ENCODE data around the gene PRKCB.

PRKCB gene

DNA sequence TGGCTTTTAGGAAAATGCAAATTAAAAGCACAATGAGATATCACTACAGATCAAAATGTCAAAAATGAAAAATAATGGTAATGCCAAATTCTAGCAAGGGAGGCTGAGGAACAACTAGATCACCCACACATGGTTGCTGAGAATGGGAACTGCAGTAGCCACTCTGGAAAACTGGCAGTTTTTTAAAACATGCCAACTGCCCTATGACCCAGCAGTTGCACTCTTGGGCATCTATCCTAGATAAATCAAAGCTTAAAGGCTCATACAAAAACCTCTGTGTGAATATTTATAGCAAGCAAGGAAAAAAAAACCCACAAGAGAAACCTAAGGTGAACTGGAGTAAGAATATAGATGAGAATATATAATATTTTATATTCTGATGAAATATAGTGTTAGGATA, 104.3 kb downstream of the PRKCB start:
- no peak for DNase-seq
- TF ChIP-seq GATA1 (IDR thresholded peaks at IDR 0.05; ENCODE audit: low read depth, low read length), result no peak
- TF ChIP-seq POLR2A (IDR thresholded peaks at IDR 0.05; ENCODE audit: low read length), result no peak

DNA sequence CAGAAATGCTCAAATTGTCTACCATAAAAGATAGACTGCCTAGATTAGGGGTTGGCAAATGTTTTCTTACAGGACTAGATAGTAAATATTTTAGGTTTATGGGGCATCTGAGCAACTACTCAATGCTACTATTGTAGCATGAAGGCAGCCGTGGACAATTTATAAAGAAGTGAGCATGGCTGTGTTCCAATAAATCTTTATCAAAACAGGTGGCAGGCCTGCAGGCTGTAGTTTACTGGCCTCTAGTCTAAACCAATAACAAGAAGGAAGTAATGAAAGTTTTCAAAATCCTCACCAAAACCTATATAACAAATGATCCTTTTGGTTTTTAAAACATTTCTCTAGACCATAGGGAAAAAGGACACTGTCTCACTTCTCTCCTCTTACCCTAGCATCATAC, 105.2 kb downstream of the PRKCB start:
- no peak for TF ChIP-seq POLR2A (IDR thresholded peaks at IDR 0.05; ENCODE audit: low read length)
- TF ChIP-seq GATA1 (IDR thresholded peaks at IDR 0.05; ENCODE audit: low read depth, low read length), result no peak

DNA sequence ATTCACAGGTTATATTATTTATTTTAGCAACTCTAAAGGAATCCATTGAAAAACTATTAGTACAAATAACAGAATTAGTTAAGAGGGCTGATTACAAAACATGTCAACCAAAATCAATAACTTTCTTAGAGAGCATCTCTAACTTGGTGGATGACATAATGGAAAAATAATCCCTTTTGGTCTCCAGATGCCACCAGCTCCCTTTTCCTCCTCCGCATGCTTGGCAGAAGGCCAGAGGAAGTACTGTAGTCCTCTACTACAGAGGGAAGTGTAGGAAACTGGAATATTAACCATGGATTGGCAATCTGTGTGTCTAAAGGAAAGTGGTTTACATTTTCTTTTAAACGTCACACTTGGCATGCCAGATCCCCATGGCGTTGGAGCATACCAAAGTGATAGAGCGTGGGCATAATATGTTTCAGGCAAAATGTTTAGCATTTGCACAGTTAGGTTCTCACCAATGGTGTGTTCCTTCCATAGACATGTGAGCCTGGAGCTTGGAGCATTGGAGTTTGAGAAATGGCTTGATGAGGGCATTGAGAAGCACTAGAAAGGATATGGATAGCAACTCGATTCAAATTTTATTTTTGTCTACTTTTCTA, 106.3 kb downstream of the PRKCB start:
- TF ChIP-seq POLR2A (IDR thresholded peaks at IDR 0.05; ENCODE audit: low read length), result no peak
- no peak for TF ChIP-seq GATA1 (IDR thresholded peaks at IDR 0.05; ENCODE audit: low read depth, low read length)
- no peak for DNase-seq

More for the DNA sequence above, 105.2 kb downstream of the PRKCB start:
- DNase-seq, result no peak

GRCh38 chr16:23943604-23944003, 107.8 kb downstream of the PRKCB start:
- no peak for TF ChIP-seq POLR2A (IDR thresholded peaks at IDR 0.05; ENCODE audit: low read length)
- TF ChIP-seq GATA1 (IDR thresholded peaks at IDR 0.05; ENCODE audit: low read depth, low read length), result no peak
- DNase-seq, result no peak

- no peak for TF ChIP-seq POLR2A (IDR thresholded peaks at IDR 0.05; ENCODE audit: low read length)
- TF ChIP-seq GATA1 (IDR thresholded peaks at IDR 0.05; ENCODE audit: low read depth, low read length), result no peak
Observed at GRCh38 chr16:23944381-23944780, 108.6 kb downstream of the PRKCB start.

DNA sequence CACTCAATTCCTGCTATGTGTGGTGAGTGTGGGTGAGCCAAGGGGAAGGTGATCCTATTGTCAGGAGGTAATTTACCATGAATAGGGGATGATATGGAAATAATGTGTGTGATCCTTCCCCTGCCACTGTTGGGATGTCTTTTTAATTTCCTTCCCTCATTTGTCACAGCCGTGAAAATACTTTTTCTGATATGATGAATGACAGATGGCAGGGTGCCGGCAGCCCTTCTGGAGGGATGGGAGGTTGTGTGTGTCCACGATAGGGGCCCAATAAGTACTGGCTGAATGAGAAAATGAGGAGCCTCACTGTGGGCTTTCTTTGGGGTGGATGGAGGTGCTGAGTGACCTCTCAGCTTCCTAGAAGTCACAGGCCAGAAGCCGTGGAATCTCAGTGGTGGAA, 109.5 kb downstream of the PRKCB start:
- no peak for DNase-seq
- TF ChIP-seq POLR2A (IDR thresholded peaks at IDR 0.05; ENCODE audit: low read length), result no peak
- TF ChIP-seq GATA1 (IDR thresholded peaks at IDR 0.05; ENCODE audit: low read depth, low read length), result no peak

More at GRCh38 chr16:23944381-23944780, 108.6 kb downstream of the PRKCB start:
- no peak for DNase-seq

- TF ChIP-seq POLR2A (IDR thresholded peaks at IDR 0.05; ENCODE audit: low read length), result no peak
- DNase-seq, result no peak
Observed at GRCh38 chr16:23947838-23948237, 112.1 kb downstream of the PRKCB start.

DNA sequence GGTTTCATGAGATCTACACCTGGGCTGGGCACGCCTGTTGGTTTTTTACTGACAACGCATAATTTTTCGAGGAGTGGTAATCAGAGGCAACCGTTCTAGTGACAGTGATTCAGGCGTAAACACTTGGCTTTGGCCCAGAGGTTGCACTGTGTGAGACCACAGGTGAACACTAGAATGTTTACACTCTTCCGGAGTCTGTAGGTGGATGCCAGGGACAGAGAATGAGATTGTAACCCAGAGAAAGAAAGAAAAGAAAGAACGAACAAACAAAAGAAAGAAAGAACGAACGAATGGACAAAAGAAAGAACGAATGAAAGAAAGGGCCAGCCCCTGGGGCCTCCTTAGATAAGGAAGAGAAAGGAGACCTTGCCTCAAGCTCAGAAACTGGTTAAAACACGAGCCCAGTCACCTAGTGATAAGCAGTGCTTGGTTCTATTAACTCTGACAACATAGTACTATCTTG, 113.2 kb downstream of the PRKCB start:
- no peak for DNase-seq
- TF ChIP-seq GATA1 (IDR thresholded peaks at IDR 0.05; ENCODE audit: low read depth, low read length) (peak; percentile 13), POLR2A (IDR thresholded peaks at IDR 0.05; ENCODE audit: low read length) (no peak)

- TF ChIP-seq POLR2A (IDR thresholded peaks at IDR 0.05; ENCODE audit: low read length), result no peak
- DNase-seq, result peak in 1 of 2 experiments; percentile 36
Observed at GRCh38 chr16:23949630-23950290, 114.0 kb downstream of the PRKCB start.

- no peak for DNase-seq
- TF ChIP-seq POLR2A (IDR thresholded peaks at IDR 0.05; ENCODE audit: low read length), result no peak
- no peak for TF ChIP-seq GATA1 (IDR thresholded peaks at IDR 0.05; ENCODE audit: low read depth, low read length)
Observed at GRCh38 chr16:23950291-23950894, 114.6 kb downstream of the PRKCB start.

DNA sequence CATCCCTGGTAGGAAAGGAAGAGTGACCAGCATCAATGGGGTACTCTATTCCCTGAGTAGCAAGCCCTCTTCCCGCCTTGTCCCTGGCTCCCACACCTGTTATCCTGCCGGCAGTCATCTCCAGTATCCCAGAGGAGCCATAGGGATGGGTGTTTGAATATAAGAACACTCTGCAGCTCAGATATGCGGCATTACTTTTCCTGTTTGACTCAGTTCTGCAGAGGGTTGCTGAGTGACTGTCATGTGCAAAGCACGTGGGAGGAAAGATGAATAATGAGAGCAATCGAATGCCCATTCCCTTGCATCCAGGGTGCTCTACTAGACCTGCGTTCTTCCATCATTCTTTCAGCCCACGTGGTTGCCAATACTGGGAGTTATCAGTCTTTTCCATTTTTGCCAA, 115.1 kb downstream of the PRKCB start:
- DNase-seq, result no peak
- no peak for TF ChIP-seq GATA1 (IDR thresholded peaks at IDR 0.05; ENCODE audit: low read depth, low read length)
- no peak for TF ChIP-seq POLR2A (IDR thresholded peaks at IDR 0.05; ENCODE audit: low read length)

GRCh38 chr16:23952128-23952970, 116.6 kb downstream of the PRKCB start:
- peak; percentile 76 to 79 for DNase-seq
- no peak for TF ChIP-seq GATA1 (IDR thresholded peaks at IDR 0.05; ENCODE audit: low read depth, low read length)
- no peak for TF ChIP-seq POLR2A (IDR thresholded peaks at IDR 0.05; ENCODE audit: low read length)

- no peak for DNase-seq
- TF ChIP-seq POLR2A (IDR thresholded peaks at IDR 0.05; ENCODE audit: low read length), result no peak
- no peak for TF ChIP-seq GATA1 (IDR thresholded peaks at IDR 0.05; ENCODE audit: low read depth, low read length)
Observed at GRCh38 chr16:23952971-23953300, 117.2 kb downstream of the PRKCB start.

GRCh38 chr16:23953476-23953875, 117.7 kb downstream of the PRKCB start:
- TF ChIP-seq GATA1 (IDR thresholded peaks at IDR 0.05; ENCODE audit: low read depth, low read length), result no peak
- no peak for TF ChIP-seq POLR2A (IDR thresholded peaks at IDR 0.05; ENCODE audit: low read length)
- no peak for DNase-seq
